ENCODE measurements around the gene NCOA1. TPM values are rescaled to one million over a fixed set of nuclear protein-coding genes. Genes with fewer than 3 reads are reported as not detected.
"Not testable (repeated sequence)": the region's sequence is repeated elsewhere in the genome, so short reads cannot be mapped to it uniquely, and the experiment has no call there.

Gene NCOA1
- total and polyA plus RNA-seq, 8 donors, result 6.2 to 27.0 (median 17.3) TPM

GRCh38 chr2:24667542-24667941 lies 176.5 kb downstream of the NCOA1 start:
- H3K4me1 ChIP-seq, result no peaks in the 10 kb centered on the region
- intact Hi-C loops (cut with DNase I), result no loop called here
- ATAC-seq, result no peak
- no peaks in the 10 kb centered on the region for H3K9me3 ChIP-seq
- TF ChIP-seq CTCF (IDR thresholded peaks at IDR 0.05), result no peak
- WGBS, 2 donors, result 95 to 99% methylated on average over 1 of the region's 1 CpG
- FAIRE-seq, result no peak
- no peaks in the 10 kb centered on the region for H3K27me3 ChIP-seq
- H3K27ac ChIP-seq, result no peak overlapping the region
- DNase-seq, result no peak
- no peak overlapping the region for H3K4me3 ChIP-seq
- no peaks in the 10 kb centered on the region for H3K36me3 ChIP-seq

GRCh38 chr2:24671230-24671629 lies 180.2 kb downstream of the NCOA1 start:
- Histone ChIP-seq H3K4me3 (no peak overlapping the region), H3K27ac (no peak overlapping the region), H3K9me3 (no peaks in the 10 kb centered on the region), H3K4me1 (no peaks in the 10 kb centered on the region), H3K36me3 (no peaks in the 10 kb centered on the region), H3K27me3 (no peaks in the 10 kb centered on the region)
- 96% methylated on average over 1 of the region's 1 CpG for WGBS, 2 donors
- no peak for FAIRE-seq
- no peak for ATAC-seq
- DNase-seq, result no peak
- intact Hi-C loops (cut with DNase I), result no loop called here
- no peak for TF ChIP-seq CTCF (IDR thresholded peaks at IDR 0.05)

- H3K27me3 ChIP-seq, result no peaks in the 10 kb centered on the region
- H3K36me3 ChIP-seq, result no peaks in the 10 kb centered on the region
- H3K4me3 ChIP-seq, result no peak overlapping the region
- H3K9me3 ChIP-seq, result no peaks in the 10 kb centered on the region
- intact Hi-C loops (cut with DNase I), result no loop called here
- no peak for ATAC-seq
- FAIRE-seq, result no peak
- WGBS, 2 donors, result 83 to 84% methylated on average over 3 of the region's 3 CpGs
- no peak for TF ChIP-seq CTCF (IDR thresholded peaks at IDR 0.05)
- H3K27ac ChIP-seq, result no peak overlapping the region
- DNase-seq, result no peak
- H3K4me1 ChIP-seq, result no peaks in the 10 kb centered on the region
Observed at GRCh38 chr2:24672589-24672988, 181.5 kb downstream of the NCOA1 start.

- Histone ChIP-seq H3K4me3 (no peak overlapping the region), H3K36me3 (no peaks in the 10 kb centered on the region), H3K4me1 (no peaks in the 10 kb centered on the region), H3K27ac (no peak overlapping the region), H3K9me3 (no peaks in the 10 kb centered on the region), H3K27me3 (no peaks in the 10 kb centered on the region)
- FAIRE-seq (no peak), DNase-seq (no peak), ATAC-seq (no peak)
- WGBS, 2 donors, result 91% methylated on average over 7 of the region's 7 CpGs
- intact Hi-C loops (cut with DNase I), result no loop called here
- no peak for TF ChIP-seq CTCF (IDR thresholded peaks at IDR 0.05)
Observed at GRCh38 chr2:24675338-24675737, 184.3 kb downstream of the NCOA1 start.

GRCh38 chr2:24676493-24676892 lies 185.4 kb downstream of the NCOA1 start:
- FAIRE-seq, result no peak

GRCh38 chr2:24678066-24678465 lies 187.0 kb downstream of the NCOA1 start:
- H3K27ac ChIP-seq; H3K4me1 ChIP-seq; intact Hi-C loops (cut with DNase I); ATAC-seq; H3K36me3 ChIP-seq; H3K27me3 ChIP-seq; FAIRE-seq; H3K4me3 ChIP-seq; DNase-seq; H3K9me3 ChIP-seq: not testable (repeated sequence)

More at GRCh38 chr2:24676493-24676892, 185.4 kb downstream of the NCOA1 start:
- Histone ChIP-seq H3K27ac (no peak overlapping the region), H3K4me3 (no peak overlapping the region), H3K27me3 (no peaks in the 10 kb centered on the region), H3K4me1 (no peaks in the 10 kb centered on the region), H3K36me3 (no peaks in the 10 kb centered on the region), H3K9me3 (no peaks in the 10 kb centered on the region)
- ATAC-seq (no peak), DNase-seq (no peak)
- TF ChIP-seq CTCF (IDR thresholded peaks at IDR 0.05), result no peak
- WGBS, 2 donors, result 95 to 97% methylated on average over 4 of the region's 4 CpGs
- intact Hi-C loops (cut with DNase I), result no loop called here

Measured in pancreas (tissue), 10 donors.